Renal pelvis (tissue), 4 donors: ENCODE data around the gene NXN. TPM values are rescaled to one million over a fixed set of nuclear protein-coding genes. Genes with fewer than 3 reads are reported as not detected.
"Not testable (repeated sequence)": the region's sequence is repeated elsewhere in the genome, so short reads cannot be mapped to it uniquely, and the experiment has no call there.

Experiments used
- DNase-seq: peaks from one replicate; pipeline ENCODE4 v3.0.0-alpha.2; 2013
- polyA plus RNA-seq, 3 donors: library from polyadenylated mRNA; unstranded; fragments of 120-200 nt; gene quantifications; one replicate each; pipeline ENCODE4 v1.2.1, GENCODE V29; 2013; ENCODE audit not compliant: insufficient read length in 3 of 3

NXN gene
- polyA plus RNA-seq, 3 donors = 35.4 to 38.2 (median 37.8) TPM

GRCh38 chr17:804541-805435 is 174.8 kb downstream of the NXN start:
- no peak for DNase-seq

DNA sequence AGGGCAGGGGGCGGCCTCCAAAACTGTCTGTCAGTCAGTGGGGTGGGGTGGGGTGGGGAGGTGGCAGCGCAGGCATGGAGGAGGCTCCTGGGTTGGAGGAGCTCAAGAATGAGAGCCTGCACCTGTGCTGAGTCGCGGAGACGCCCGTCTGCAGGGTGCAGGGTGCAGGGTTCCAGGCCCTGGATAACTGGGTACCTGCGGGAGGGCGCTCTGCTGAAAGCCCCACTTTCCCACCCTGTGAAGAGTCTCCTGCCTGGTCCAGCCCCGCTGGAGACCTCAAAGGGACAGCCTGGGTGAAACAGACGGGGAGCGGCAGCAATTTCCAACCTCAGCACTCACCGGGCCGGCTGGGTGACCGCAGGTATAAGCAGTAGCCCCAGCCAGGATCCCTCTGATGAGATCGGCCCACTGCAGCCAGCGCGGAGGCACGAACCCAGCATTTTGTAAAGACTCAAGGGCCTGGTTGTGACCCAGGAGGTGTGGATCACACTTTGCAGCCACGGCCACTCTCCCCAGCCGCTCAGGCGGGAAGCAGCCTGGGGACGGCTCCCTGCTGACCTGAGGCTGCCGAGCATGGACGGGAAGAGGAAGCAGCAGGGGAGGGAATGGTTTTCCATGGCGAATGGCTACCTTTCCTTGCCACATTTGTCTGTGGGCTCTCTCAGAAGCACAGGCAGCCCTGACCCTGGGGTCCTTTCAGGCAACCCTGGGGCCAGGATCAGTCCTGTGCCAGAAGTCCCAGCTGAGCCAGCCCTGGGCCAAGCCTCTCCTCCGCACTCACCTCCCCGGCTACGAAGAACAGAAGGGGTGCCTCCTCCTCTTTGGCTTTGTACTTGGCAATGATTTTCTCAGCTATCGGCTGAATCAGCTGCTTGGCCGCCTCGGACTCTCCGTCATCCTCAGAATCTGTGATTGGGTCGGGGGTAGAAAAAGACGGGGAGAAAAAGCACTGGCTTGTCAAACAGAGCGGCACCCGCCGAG is 176.4 kb downstream of the NXN start:
- DNase-seq = no peak

- DNase-seq = no peak
These were observed 177.1 kb downstream of the NXN start for GRCh38 chr17:802481-802880.

DNA sequence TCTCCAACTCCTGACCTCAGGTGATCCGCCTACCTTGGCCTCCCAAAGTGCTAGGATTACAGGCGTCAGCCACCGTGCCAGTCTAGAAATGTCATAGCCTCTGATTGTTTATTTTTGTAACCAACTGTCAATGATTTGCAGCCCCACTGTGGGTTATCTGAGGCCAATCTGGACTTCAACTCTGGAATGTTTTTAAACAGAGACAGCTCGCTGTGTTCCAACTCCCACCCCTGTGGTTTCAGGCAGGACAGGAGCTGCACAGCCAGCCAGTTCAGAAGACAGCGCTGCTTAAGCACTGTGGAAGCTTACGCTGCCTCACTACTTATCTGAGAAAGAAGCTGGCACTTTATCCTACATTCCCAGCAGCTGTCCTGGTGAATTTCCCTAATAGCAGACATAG is 177.9 kb downstream of the NXN start:
- no peak for DNase-seq

DNA sequence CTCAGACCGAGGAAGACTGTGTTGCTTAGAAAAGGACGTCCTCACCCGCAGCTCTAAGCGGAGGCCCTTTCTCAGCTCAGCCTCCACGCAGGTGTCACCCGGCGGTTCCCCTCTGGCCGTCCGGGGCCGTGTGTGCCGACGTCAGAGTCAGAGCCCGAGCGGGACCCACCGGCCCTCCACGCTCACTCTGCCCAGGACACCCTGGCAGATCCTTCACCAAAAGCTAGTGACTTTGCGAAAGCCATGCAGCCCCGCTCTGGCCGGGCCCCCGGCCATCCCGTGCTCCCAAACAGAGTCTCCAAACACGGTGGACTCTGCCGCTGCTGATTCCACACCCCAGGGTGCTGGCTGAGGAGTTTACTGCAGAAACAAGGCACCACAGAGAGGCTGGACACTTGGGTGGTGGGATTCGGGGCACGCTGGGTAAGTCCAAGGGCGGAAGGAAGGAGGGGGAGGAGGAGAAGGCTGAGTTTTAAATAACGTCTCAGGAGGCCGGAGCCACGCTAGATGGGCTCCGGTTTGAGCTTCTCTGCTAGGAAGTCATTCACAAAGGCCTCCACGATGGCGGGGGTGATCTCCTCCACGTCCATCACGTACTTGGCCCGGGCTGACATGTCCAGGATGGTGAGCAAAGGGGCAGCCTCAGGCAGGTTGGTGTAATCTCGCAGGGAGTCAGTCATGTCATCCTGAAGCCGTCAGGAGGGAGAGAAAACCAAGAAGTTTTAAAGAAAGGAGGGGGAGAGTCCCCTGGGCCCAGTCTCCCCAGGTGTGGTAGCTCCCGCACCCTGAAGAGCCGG is 178.9 kb downstream of the NXN start:
- no peak for DNase-seq

DNA sequence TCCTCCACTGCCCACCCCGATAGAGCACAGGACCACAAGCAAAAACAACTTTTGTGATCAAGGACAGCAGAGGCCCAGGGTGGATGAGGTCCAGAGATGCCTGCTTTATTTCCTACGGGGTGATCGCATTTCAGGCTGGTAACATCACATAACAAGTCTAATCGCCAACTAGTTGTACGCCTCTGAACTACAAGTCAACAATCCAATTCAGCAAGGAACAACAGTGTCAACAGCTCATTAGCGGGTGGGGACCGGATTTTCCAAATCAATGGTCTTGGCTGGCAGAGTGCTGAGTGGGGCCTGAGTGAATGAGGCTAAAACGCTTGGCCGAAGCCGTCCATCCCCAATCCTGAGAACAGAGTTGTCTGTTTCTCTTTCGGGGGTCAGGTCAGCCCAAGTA is 180.3 kb downstream of the NXN start:
- DNase-seq = no peak

- DNase-seq = no peak
These were observed 181.3 kb downstream of the NXN start for GRCh38 chr17:798246-798645.

DNA sequence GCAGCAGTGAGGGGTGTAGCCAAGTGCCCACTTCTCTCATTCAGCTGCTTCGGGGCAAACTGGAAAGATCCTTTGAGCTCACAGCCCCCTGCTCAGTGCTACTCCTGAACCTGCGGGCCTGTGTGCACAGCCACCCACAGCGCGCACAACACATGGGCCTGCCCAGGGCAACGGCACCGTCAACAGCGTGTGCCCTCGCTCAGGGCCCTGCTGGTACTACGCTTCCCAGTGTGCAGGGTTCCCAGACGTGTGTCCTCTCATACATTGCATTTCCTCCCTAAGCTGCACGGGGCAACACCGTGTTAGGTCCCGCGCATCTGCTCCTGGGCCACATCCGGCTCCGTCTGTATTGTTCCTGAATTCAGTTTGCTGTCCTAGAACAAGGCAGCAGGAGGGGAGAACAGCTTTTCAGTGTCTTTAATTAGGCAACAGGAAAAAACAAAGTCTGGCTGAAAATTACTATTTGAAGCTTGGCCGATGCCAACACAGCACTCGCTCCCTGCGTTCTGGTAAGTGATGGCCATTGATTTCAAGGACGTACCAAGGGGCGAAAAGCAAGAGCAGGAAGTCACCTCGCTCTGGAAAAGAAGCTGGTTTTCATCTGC is 182.2 kb downstream of the NXN start:
- no peak for DNase-seq

DNA sequence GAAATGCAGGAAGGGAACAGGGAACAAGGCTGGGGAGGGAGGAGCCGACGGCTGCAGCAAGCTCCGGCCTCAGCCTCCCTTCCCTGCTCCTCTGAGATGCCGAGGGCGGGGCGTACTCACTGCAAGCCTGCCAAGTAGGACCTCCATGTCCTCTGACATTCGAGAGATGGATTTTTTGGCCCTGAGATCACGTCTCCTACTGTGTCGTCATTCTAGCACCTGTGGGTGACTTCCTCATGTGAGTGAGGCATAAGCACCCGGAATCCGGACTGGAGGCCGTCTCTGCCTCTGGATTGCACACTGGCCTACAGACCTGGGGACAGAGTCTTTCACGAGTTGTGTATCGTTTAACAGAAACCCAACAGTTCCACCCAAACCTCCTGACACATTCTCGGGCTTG is 183.0 kb downstream of the NXN start:
- DNase-seq = no peak

DNA sequence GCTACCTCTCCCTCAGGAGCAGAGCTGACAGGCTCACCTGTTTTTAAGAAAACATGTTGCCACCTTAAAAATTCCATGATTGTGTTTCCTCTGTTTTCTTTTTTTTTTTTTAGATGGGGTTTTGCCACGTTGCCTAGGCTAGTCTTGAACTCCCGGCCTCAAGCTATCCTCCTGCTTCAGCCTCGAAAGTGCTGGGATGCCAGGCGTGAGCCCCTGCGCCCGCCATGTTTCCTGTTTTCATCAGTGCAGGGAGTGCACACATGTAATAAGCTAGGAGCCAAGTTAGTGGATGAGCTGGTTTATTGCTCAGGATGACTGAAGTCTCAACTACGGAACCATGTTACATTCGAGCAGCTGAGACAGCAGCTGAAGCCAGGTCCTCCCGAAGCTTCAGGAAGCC is 183.9 kb downstream of the NXN start:
- DNase-seq = no peak

DNA sequence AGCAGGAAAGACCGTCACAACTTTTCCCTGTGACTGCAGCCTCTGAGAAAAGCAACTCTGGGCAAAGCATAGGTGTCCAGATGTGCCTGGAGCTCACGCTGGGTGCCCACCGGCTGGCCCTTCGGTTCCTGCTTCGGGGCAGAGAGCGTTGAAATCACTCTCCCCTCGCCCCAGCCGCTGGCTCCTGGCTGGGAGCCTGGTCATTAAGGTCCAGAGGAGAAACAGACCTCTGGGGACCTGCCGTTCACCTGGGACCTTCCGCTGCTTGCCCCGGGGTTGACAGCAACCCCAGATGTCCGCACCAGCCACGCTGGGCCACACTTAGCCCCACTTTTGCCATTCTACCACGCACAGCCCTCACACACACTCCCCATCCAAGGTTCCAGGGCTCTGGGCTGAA is 184.3 kb downstream of the NXN start:
- DNase-seq = no peak

GRCh38 chr17:794876-795275 is 184.7 kb downstream of the NXN start:
- peak; percentile 78 for DNase-seq

- no peak for DNase-seq
These were observed 187.3 kb downstream of the NXN start for GRCh38 chr17:792277-792676.

- no peak for DNase-seq
These were observed 187.7 kb downstream of the NXN start for GRCh38 chr17:791829-792228.

GRCh38 chr17:790874-791247 is 188.7 kb downstream of the NXN start:
- DNase-seq = not testable (repeated sequence)

- not testable (repeated sequence) for DNase-seq
These were observed 189.4 kb downstream of the NXN start for GRCh38 chr17:789931-790873.

DNA sequence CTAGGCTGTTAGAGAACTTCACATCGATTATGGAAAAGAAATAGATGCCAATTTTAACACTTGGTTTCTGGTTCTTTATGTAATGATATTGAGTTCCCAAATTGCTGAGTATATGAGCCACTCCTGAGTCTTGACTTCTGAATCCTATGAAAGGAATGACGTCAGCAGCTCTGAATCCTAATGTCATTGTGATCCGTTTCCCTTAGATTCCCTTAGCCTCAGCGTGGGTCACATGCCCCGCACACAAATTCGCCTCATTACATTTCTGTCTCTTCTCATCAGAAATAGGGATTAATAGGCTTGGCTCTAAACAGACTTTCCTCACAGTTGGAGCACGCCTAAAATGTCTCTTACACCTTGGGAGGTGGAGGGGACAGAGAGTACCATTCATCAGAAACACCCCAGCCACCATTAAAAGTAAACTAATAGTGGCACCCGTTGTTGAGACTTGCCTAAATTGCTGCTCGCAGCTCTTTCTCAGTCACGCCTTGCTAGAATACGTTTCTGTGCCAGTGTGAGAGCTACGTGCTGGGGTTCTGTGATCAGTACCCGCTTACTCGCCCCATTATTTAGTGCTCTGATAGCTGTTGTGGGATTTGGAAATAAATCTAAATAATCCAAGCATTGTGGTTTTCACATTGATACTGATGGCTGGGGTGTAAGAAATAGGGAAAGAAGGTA is 190.3 kb downstream of the NXN start:
- DNase-seq = no peak

DNA sequence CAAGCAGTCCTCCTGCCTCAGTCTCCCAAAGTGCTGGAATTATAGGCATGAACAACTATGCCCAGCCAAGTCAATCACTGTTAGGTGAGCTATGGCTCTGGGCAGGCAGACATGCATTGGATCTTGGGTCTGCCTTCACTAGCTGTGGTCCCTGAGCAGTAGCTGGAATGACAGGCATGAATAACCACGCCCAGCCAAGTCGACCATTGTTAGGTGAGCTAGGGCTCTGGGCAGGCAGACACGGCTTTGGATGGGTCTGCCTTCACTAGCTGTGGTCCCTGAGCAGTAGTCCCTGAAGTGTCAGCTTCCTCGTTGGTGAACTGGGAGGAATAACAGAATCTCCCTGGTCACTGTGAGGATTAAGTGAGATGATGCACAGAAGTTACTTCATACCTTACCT is 191.0 kb downstream of the NXN start:
- DNase-seq = no peak

DNA sequence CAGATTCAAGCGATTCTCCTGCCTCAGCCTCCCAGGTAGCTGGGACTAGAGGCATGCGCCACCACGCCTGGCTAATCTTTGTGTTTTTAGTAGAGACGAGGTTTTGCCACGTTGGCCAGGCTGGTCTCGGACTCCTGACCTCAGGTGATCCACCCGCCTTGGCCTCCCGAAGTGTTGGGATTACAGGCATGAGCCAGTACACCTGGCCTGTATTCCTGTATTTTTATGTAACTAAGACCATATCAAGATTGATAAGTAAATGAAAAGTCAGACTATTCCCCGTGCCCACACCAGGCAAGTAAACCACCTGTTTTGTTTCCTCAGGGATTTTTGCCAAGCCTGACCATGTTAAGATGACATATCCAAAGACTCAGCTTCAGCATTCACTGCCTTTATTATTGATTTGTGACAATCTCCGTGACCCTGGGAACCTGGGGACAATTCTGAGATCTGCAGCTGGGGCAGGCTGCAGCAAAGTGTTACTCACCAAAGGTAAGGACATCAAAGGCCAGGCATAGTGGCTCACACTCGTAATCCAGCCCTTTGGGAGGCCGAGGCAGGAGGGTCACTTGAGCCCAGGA is 191.8 kb downstream of the NXN start:
- no peak for DNase-seq
